Colonic mucosa (tissue), 4 donors: ENCODE results near the gene CD63. TPM values are rescaled to one million over a fixed set of nuclear protein-coding genes. Genes with fewer than 3 reads are reported as not detected.
A peak's percentile ranks its signal among the peaks of the same experiment; 100 is the strongest.

Source experiments
- DNase-seq: peaks from one replicate; pipeline ENCODE4 v3.0.0-alpha.2; 2020
- H3K27ac ChIP-seq: fragments of 200-600 bp; one replicate; pipeline ENCODE4 v1.8.0; 2021
- H3K27me3 ChIP-seq: fragments of 200-600 bp; one replicate; pipeline ENCODE4 v1.8.0; 2021
- H3K36me3 ChIP-seq: fragments of 200-600 bp; one replicate; pipeline ENCODE4 v1.8.0; 2021
- H3K4me1 ChIP-seq: fragments of 200-600 bp; one replicate; pipeline ENCODE4 v1.8.0; 2021; ENCODE audit warnings: mild to moderate bottlenecking
- H3K4me3 ChIP-seq: fragments of 200-600 bp; one replicate; pipeline ENCODE4 v1.8.0; 2021
- H3K9ac ChIP-seq, 2 donors: one replicate each; pipeline ENCODE4 v1.7.0; 2013; ENCODE audit warnings: control low read depth in 2 of 2, low read depth in 2 of 2, low read length in 2 of 2
- H3K9me3 ChIP-seq: fragments of 200-600 bp; one replicate; pipeline ENCODE4 v1.8.0; 2021
- CTCF ChIP-seq: fragments of 200-600 bp; IDR thresholded peaks from one replicate; pipeline ENCODE4 v1.8.0; 2022; ENCODE audit warnings: antibody characterized with exemption, mild to moderate bottlenecking
- intact Hi-C: fragments of 100-400 bp; cut with DNase I; formaldehyde crosslinking; loops from one replicate; pipeline ENCODE4 v1.14.1; 2022
- total RNA-seq, 2 donors: library from RNA; stranded (reverse); fragmentation: NEBNext Ultra II Directional in 1 of 2; extraction: Animal tissue kit (Norgen Biotek cat#: 25700) in 1 of 2; gene quantifications; one replicate each; pipeline ENCODE4 v1.2.1, GENCODE V29; 2021
- donor health status: healthy.
- donor health status: DM: no; HTN: no; CAD: no.
- donor health status: DM: no; HTN: no; CAD: no.

The CD63 gene
- total RNA-seq, 2 donors from 2014 or later: 707 to 1,094 TPM

DNA sequence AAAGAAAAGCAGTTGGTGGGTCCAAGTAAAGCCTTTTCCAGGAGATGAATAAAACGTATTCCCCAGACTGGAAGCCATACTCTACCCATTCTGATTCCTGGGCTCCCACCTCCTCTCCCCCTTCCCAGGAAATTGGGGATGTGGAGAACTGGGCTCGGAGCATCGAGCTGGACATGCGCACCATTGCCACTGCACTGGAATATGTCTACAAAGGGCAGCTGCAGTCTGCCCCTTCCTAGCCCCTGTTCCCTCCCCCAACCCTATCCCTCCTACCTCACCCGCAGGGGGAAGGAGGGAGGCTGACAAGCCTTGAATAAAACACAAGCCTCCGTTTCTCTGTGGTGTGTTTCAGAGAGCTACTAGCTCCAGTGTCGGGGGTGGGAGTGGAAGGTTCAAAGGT, 9.4 kb downstream of the CD63 start:
- intact Hi-C loops: no loop called here
- peaks cover 52% of the 10 kb centered on the region for H3K4me1 ChIP-seq
- no peaks in the 10 kb centered on the region for H3K36me3 ChIP-seq

GRCh38 chr12:55718624-55719275, 10.1 kb downstream of the CD63 start:
- intact Hi-C loops: no loop called here
- Histone ChIP-seq H3K4me1 (peaks cover 46% of the 10 kb centered on the region), H3K4me3 (no peak overlapping the region)

More for the DNA sequence above, 9.4 kb downstream of the CD63 start:
- no peak overlapping the region for H3K4me3 ChIP-seq
- TF ChIP-seq CTCF: no peak
- no peaks in the 10 kb centered on the region for H3K9me3 ChIP-seq
- peak overlapping the region; percentile 99 for H3K27ac ChIP-seq
- peak overlapping the region in 1 of 2 donors; percentile 91 for H3K9ac ChIP-seq
- no peak for DNase-seq
- H3K27me3 ChIP-seq: no peaks in the 10 kb centered on the region

GRCh38 chr12:55718015-55718414, 10.8 kb downstream of the CD63 start:
- H3K27ac ChIP-seq: peak overlapping the region; percentile 99
- H3K27me3 ChIP-seq: no peaks in the 10 kb centered on the region
- TF ChIP-seq CTCF: no peak
- H3K9ac ChIP-seq: peak overlapping the region in 1 of 2 donors; percentile 91
- intact Hi-C loops: no loop called here
- peaks cover 45% of the 10 kb centered on the region for H3K4me1 ChIP-seq
- H3K36me3 ChIP-seq: no peaks in the 10 kb centered on the region
- no peak overlapping the region for H3K4me3 ChIP-seq
- no peak for DNase-seq
- no peaks in the 10 kb centered on the region for H3K9me3 ChIP-seq

More at GRCh38 chr12:55718624-55719275, 10.1 kb downstream of the CD63 start:
- H3K27me3 ChIP-seq: no peaks in the 10 kb centered on the region
- no peak for DNase-seq
- H3K36me3 ChIP-seq: no peaks in the 10 kb centered on the region
- H3K27ac ChIP-seq: peak overlapping the region; percentile 99
- no peaks in the 10 kb centered on the region for H3K9me3 ChIP-seq
- no peak for TF ChIP-seq CTCF
- H3K9ac ChIP-seq: peak overlapping the region in 1 of 2 donors; percentile 91

DNA sequence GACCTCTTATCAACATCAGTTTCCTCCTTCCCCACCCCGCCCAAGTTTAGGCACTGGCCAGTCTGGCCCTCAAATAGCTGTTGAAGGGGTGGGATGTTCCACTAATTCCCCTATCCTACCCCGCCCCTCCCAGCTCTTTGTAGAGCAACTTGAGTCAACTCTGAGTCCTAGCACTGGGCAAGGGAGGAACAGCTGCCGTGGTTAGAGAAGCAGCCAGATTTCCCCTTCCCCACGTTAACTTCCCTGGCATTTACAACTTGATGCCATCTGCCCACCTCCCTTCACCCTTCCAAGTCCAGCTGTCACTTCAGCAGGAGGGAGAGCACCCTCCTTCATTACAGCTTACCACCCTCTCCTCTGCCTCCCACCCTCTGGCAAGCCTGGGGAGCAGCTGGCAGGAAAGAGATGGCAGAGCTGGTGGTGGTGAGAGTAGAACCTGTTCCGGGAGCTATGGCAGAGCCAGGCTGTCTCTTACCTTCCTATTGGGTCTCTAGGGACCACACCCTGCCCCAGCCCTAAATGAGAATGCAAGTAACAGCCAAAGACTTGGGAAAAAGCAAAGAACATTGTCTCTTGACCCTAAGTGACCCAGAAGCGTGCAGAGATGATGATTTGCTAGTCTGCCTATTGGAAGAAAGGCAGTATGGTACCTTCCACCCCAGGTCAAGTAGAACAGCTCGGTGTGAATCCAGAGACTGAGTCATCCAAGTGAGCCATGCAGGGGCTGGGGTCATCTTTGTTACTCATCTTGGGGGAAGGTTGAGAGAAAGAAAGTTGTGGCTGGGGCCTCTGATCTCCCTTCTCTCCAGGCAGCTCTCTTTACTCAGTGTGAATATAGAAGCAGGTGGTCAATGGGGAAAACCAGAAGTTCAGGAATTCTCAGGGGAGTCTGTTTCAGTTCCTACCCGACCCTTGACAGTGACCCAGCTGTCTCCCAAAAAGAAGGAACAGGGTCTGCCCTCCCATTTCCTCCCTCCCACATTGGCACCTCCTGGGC, 11.5 kb downstream of the CD63 start:
- no peak for TF ChIP-seq CTCF
- intact Hi-C loops: no loop called here
- Histone ChIP-seq H3K27ac (peak overlapping the region; percentile 99), H3K4me3 (peak overlapping the region; percentile 93), H3K27me3 (no peaks in the 10 kb centered on the region), H3K36me3 (no peaks in the 10 kb centered on the region), H3K9me3 (no peaks in the 10 kb centered on the region), H3K9ac (peak overlapping the region in 1 of 2 donors; percentile 91), H3K4me1 (peaks cover 45% of the 10 kb centered on the region)
- DNase-seq: peak; percentile 78

DNA sequence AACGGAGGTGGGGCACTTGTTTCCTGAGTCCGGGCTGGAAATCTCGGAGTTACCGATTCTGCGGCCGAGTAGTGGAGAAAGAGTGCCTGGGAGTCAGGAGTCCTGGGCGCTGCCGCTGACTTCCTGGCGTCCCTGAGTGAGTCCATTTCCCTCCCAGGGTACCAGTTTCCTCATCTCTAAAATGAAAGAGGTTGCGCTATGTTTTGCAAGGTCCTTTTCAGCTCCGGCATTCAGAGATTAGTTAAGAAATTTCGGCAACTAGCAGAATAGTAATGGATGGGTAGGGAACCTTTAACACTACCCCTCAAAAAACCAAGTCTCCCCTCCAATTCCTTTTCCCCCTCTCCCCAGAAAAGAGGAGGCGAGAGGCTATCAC, 12.2 kb downstream of the CD63 start:
- no peak for DNase-seq
- TF ChIP-seq CTCF: no peak
- no peaks in the 10 kb centered on the region for H3K27me3 ChIP-seq
- intact Hi-C loops: no loop called here
- no peaks in the 10 kb centered on the region for H3K9me3 ChIP-seq
- peak overlapping the region; percentile 99 for H3K27ac ChIP-seq
- H3K4me1 ChIP-seq: peaks cover 40% of the 10 kb centered on the region
- H3K4me3 ChIP-seq: peak overlapping the region; percentile 93
- peak overlapping the region; percentile 42 to 91 for H3K9ac ChIP-seq
- H3K36me3 ChIP-seq: no peaks in the 10 kb centered on the region
